HepG2 (cell line): ENCODE data around the gene GPN1. TPM values are rescaled to one million over a fixed set of nuclear protein-coding genes. Genes with fewer than 3 reads are reported as not detected.

Experiments used
- ATAC-seq: fragments of 200-7000 bp; cut with Tn5 transposase; 3 replicates; pipeline ENCODE4 v1.9.1; 2020; ENCODE audit warnings: mild to moderate bottlenecking, moderate library complexity
- BruUV-seq: library from RNA; stranded (reverse); fragments of 400-500 nt; replicated peaks from 2 replicates; lab custom pipeline; 2021; lab: Mats Ljungman, UMichigan
- CTCF ChIA-PET: fragments of 300-600 bp; formaldehyde crosslinking; extraction: SDS; loops from one replicate; lab custom pipeline; 2021; ENCODE audit warnings: low total read pairs, inconsistent platforms, low intra/inter-chr PET ratio; lab: Yijun Ruan, JAX
- POLR2A ChIA-PET: fragments of 350-600 bp; sonication (Branson Sonifier 250); formaldehyde crosslinking; loops from one replicate; lab custom pipeline; 2020; ENCODE audit warnings: antibody characterized with exemption, inconsistent platforms; lab: Yijun Ruan, JAX
- DNase-seq: peaks from one replicate; pipeline ENCODE4 v3.0.0-alpha.2; 2015; ENCODE audit warnings: low spot score
- FAIRE-seq: peaks from 3 replicates; lab custom pipeline; 2011; peaks lifted over from hg19 to GRCh38; lab: Jason Lieb, UNC
- H2AFZ ChIP-seq: one replicate; pipeline ENCODE4 v1.6.1; 2011; ENCODE audit warnings: low read length, inconsistent platforms
- H3K27ac ChIP-seq: fragments of 300-600 bp; 3 replicates; pipeline ENCODE4 v1.8.0; 2011; ENCODE audit warnings: mixed run types, mild to moderate bottlenecking, mixed read lengths, low read length, inconsistent platforms; ENCODE audit not compliant: insufficient read depth; ENCODE audit errors: extremely low read length
- H3K27me3 ChIP-seq, 2 experiments: fragments of 200-600 bp in 1 of 2; 2 replicates in 1 of 2; 3 replicates in 1 of 2; pipeline versions ENCODE4 v1.6.0 to v1.8.0; 2011; ENCODE audit warnings: low read length in 2 of 2, mild to moderate bottlenecking in 2 of 2, moderate library complexity in 2 of 2, inconsistent platforms in 1 of 2; ENCODE audit not compliant: insufficient read depth in 2 of 2, control insufficient read depth in 1 of 2
- H3K36me3 ChIP-seq, 2 experiments: fragments of 200-600 bp in 1 of 2; replicated peaks in 1 of 2; 2 replicates in 1 of 2; 3 replicates in 1 of 2; pipeline versions ENCODE4 v1.5.1 to v1.8.0; 2011; ENCODE audit warnings: low read length in 2 of 2, inconsistent platforms in 1 of 2; ENCODE audit not compliant: insufficient read depth in 2 of 2, control insufficient read depth in 1 of 2
- H3K4me1 ChIP-seq: 2 replicates; pipeline ENCODE4 v1.5.1; 2012; ENCODE audit warnings: low read length, inconsistent platforms; ENCODE audit not compliant: insufficient read depth
- H3K4me2 ChIP-seq: 2 replicates; pipeline ENCODE4 v1.6.0; 2011; ENCODE audit warnings: low read depth, low read length, inconsistent platforms
- H3K4me3 ChIP-seq, 3 experiments: fragments of 200-600 bp in 1 of 3; sonication (generic), shearing (Covaris generic) in 1 of 3; replicated peaks in 1 of 3; 2 replicates each; pipeline ENCODE4 v1.5.1; 2011 to 2016; ENCODE audit warnings: low read length in 3 of 3, inconsistent platforms in 2 of 3, low read depth in 2 of 3, mild to moderate bottlenecking in 2 of 3, control low read depth in 1 of 3, mixed read lengths in 1 of 3; ENCODE audit not compliant: insufficient read depth in 1 of 3
- H3K79me2 ChIP-seq: one replicate; pipeline ENCODE4 v1.6.1; 2011; ENCODE audit warnings: low read length, inconsistent platforms; ENCODE audit not compliant: insufficient read depth
- H3K9ac ChIP-seq: 2 replicates; pipeline ENCODE4 v1.6.0; 2011; ENCODE audit warnings: mild to moderate bottlenecking, low read depth, low read length, inconsistent platforms; ENCODE audit not compliant: insufficient read depth
- H3K9me3 ChIP-seq: 2 replicates; pipeline ENCODE4 v1.5.1; 2012; ENCODE audit warnings: mild to moderate bottlenecking, low read length
- H4K20me1 ChIP-seq: 2 replicates; pipeline ENCODE4 v1.6.0; 2011; ENCODE audit warnings: inconsistent platforms, mild to moderate bottlenecking, low read length, moderate library complexity; ENCODE audit not compliant: insufficient read depth
- CREBL2 ChIP-seq: sonication (generic); formaldehyde crosslinking; IDR thresholded peaks from 2 replicates; pipeline ENCODE4 v1.8.1; 2023; ENCODE audit warnings: missing genetic modification reagents, mild to moderate bottlenecking, borderline replicate concordance
- MEIS1 ChIP-seq: sonication (generic); formaldehyde crosslinking; IDR thresholded peaks from 2 replicates; pipeline ENCODE4 v1.9.0; 2021; ENCODE audit warnings: mild to moderate bottlenecking, missing genetic modification reagents, moderate library complexity, borderline replicate concordance
- NR1H2 ChIP-seq: sonication (generic); formaldehyde crosslinking; IDR thresholded peaks from 2 replicates; pipeline ENCODE4 v1.8.1; 2022; ENCODE audit warnings: low read depth, missing genetic modification reagents, borderline replicate concordance
- PAWR ChIP-seq: sonication (generic); formaldehyde crosslinking; IDR thresholded peaks from 2 replicates; pipeline ENCODE4 v1.4.0; 2020; ENCODE audit warnings: missing genetic modification reagents, mild to moderate bottlenecking, borderline replicate concordance
- PBX3 ChIP-seq: sonication (generic); formaldehyde crosslinking; IDR thresholded peaks from 2 replicates; pipeline ENCODE4 v1.8.1; 2023; ENCODE audit warnings: missing genetic modification reagents, inconsistent platforms, borderline replicate concordance
- TFAP4 ChIP-seq: sonication (generic); IDR thresholded peaks from 2 replicates; pipeline ENCODE4 v1.6.1; 2016; ENCODE audit warnings: low read depth, borderline replicate concordance
- U2AF1 ChIP-seq: fragments of 200-400 bp; formaldehyde crosslinking; optimal IDR thresholded peaks from 2 replicates; pipeline ENCODE3; 2017; ENCODE audit warnings: mild to moderate bottlenecking, low read depth, low read length
- UBTF ChIP-seq: sonication (generic); formaldehyde crosslinking; IDR thresholded peaks from 2 replicates; pipeline ENCODE4 v1.4.0; 2020; ENCODE audit warnings: mild to moderate bottlenecking, missing genetic modification reagents
- ZBTB1 ChIP-seq: sonication (generic); formaldehyde crosslinking; IDR thresholded peaks from 2 replicates; pipeline ENCODE4 v1.4.0; 2020; ENCODE audit warnings: missing genetic modification reagents, borderline replicate concordance
- ZBTB20 ChIP-seq: sonication (generic); formaldehyde crosslinking; IDR thresholded peaks from 2 replicates; pipeline ENCODE4 v1.8.1; 2023; ENCODE audit warnings: missing genetic modification reagents, low read depth, mild to moderate bottlenecking, borderline replicate concordance
- ZNF136 ChIP-seq: sonication (generic); formaldehyde crosslinking; IDR thresholded peaks from 2 replicates; pipeline ENCODE4 v1.8.1; 2022; ENCODE audit warnings: low read depth, mild to moderate bottlenecking, moderate library complexity, missing genetic modification reagents
- ZNF563 ChIP-seq: sonication (generic); formaldehyde crosslinking; IDR thresholded peaks from 2 replicates; pipeline ENCODE4 v1.8.0; 2022; ENCODE audit warnings: mild to moderate bottlenecking, moderate library complexity, missing genetic modification reagents
- ZNF567 ChIP-seq: sonication (generic); formaldehyde crosslinking; IDR thresholded peaks from 2 replicates; pipeline ENCODE4 v1.8.1; 2023; ENCODE audit warnings: mild to moderate bottlenecking, missing genetic modification reagents, borderline replicate concordance
- ZNF761 ChIP-seq: sonication (generic); formaldehyde crosslinking; conservative IDR thresholded peaks from 2 replicates; pipeline ENCODE4 v1.4.0; 2020; ENCODE audit warnings: mild to moderate bottlenecking, missing genetic modification reagents
- WGBS: methylation state at CpG from one replicate; pipeline ENCODE4 v1.1.6; 2017; ENCODE audit warnings: low lambda C conversion rate; 5-methylcytosine and 5-hydroxymethylcytosine counted together
- in situ Hi-C: cut with HindIII; loops from 2 replicates; pipeline ENCODE4 v1.10.0; 2017; ENCODE audit warnings: low pct_unique_long_range_greater_than_20kb; ENCODE audit not compliant: extremely low pct_ligation_motif_present
- intact Hi-C: fragments of 100-400 bp; cut with micrococcal nuclease; formaldehyde crosslinking; loops from one replicate; pipeline ENCODE4 v1.10.0; 2022; ENCODE audit not compliant: unreplicated experiment
- polyA plus RNA-seq, 8 experiments: library from polyadenylated mRNA; depleted of rRNA in 3 of 8; stranded (reverse) in 7 of 8; unstranded in 1 of 8; fragments of >200 nt; fragmentation: Illumina TruSeq in 4 of 8; extraction: Trizol in 4 of 8; gene quantifications; 2 replicates each; pipeline versions ENCODE4 v1.2.1 to v1.2.3, GENCODE V29; 2011 to 2016; ENCODE audit warnings: low read depth in 4 of 8, missing spikeins in 1 of 8, mixed read lengths in 1 of 8; ENCODE audit not compliant: insufficient read depth in 1 of 8
- total RNA-seq, 5 experiments: library from RNA; depleted of rRNA; stranded (reverse); fragments of >200 nt; fragmentation: Illumina TruSeq; extraction: Trizol; gene quantifications; 2 replicates each; pipeline ENCODE4 v1.2.3, GENCODE V29; 2016; ENCODE audit warnings: low read depth in 1 of 5

GPN1 gene
- total and polyA plus RNA-seq, 2 of the 13 experiments (the other 11 are each of a cell fraction or from before 2014, with no cell fraction given), result 54.5 to 62.7 TPM

GRCh38 chr2:27640722-27641245, 11.9 kb downstream of the GPN1 start:
- FAIRE-seq, result no peak
- ChIA-PET POLR2A (no interaction called here), CTCF (no interaction called here)
- Histone ChIP-seq H3K4me3 (no peak overlapping the region), H3K4me2 (no peak overlapping the region), H3K9me3 (no peaks in the 10 kb centered on the region), H3K79me2 (no peaks in the 10 kb centered on the region), H4K20me1 (no peaks in the 10 kb centered on the region), H3K9ac (no peak overlapping the region), H3K27me3 (no peaks in the 10 kb centered on the region), H3K27ac (no peak overlapping the region), H2AFZ (no peak overlapping the region), H3K4me1 (no peaks in the 10 kb centered on the region), H3K36me3 (peaks cover 38 to 74% of the 10 kb centered on the region in 2 experiments)
- no peak for ATAC-seq
- no peak for DNase-seq
- BruUV-seq, result no TSS peak
- WGBS, result 95% methylated on average over 2 of the region's 2 CpGs
- intact Hi-C loops, result no loop called here
- TF ChIP-seq CREBL2 (CRISPR knock-in tag), result no peak
- TF ChIP-seq ZNF567 (CRISPR knock-in tag), result no peak
- TF ChIP-seq PAWR (CRISPR knock-in tag), result no peak
- TF ChIP-seq MEIS1, result no peak
- no peak for TF ChIP-seq ZNF563 (CRISPR knock-in tag)
- no peak for TF ChIP-seq NR1H2
- in situ Hi-C loops, result no loop called here

GRCh38 chr2:27645197-27645596, 16.3 kb downstream of the GPN1 start:
- Histone ChIP-seq H2AFZ (no peak overlapping the region), H3K27ac (no peak overlapping the region), H3K9ac (no peak overlapping the region), H4K20me1 (no peaks in the 10 kb centered on the region), H3K4me3 (no peak overlapping the region), H3K4me1 (no peaks in the 10 kb centered on the region), H3K36me3 (peaks cover 30 to 73% of the 10 kb centered on the region in 2 experiments), H3K79me2 (no peaks in the 10 kb centered on the region), H3K27me3 (no peaks in the 10 kb centered on the region), H3K9me3 (no peaks in the 10 kb centered on the region), H3K4me2 (no peak overlapping the region)
- intact Hi-C loops (no loop called here), in situ Hi-C loops (no loop called here)
- FAIRE-seq, result no peak
- no peak for ATAC-seq
- ChIA-PET CTCF (no interaction called here), POLR2A (no interaction called here)
- BruUV-seq, result no TSS peak
- DNase-seq, result no peak
- no peak for TF ChIP-seq ZBTB1 (CRISPR knock-in tag)
- TF ChIP-seq ZBTB20, result no peak
- no peak for TF ChIP-seq TFAP4
- TF ChIP-seq U2AF1, result no peak
- no peak for TF ChIP-seq PBX3 (CRISPR knock-in tag)
- TF ChIP-seq UBTF (CRISPR knock-in tag), result no peak
- no peak for TF ChIP-seq ZNF761 (CRISPR knock-in tag)
- no peak for TF ChIP-seq ZNF136 (CRISPR knock-in tag)
